HUES6 (cell line): ENCODE results near the gene GGTA1.
"Not testable (repeated sequence)": the region's sequence is repeated elsewhere in the genome, so short reads cannot be mapped to it uniquely, and the experiment has no call there.

Experiments used
- H3K27ac ChIP-seq: 2 replicates; pipeline ENCODE4 v1.7.0; 2013; ENCODE audit warnings: low read depth, mild to moderate bottlenecking, low read length, inconsistent platforms
- H3K27me3 ChIP-seq: 2 replicates; pipeline ENCODE4 v1.6.1; 2013; ENCODE audit warnings: low read length; ENCODE audit not compliant: control insufficient read depth, insufficient read depth
- H3K36me3 ChIP-seq: 2 replicates; pipeline ENCODE4 v1.6.1; 2013; ENCODE audit warnings: low read length; ENCODE audit not compliant: control insufficient read depth, insufficient read depth
- H3K4me1 ChIP-seq: 2 replicates; pipeline ENCODE4 v1.6.1; 2013; ENCODE audit warnings: low read length; ENCODE audit not compliant: control insufficient read depth, insufficient read depth
- H3K4me3 ChIP-seq: 2 replicates; pipeline ENCODE4 v1.5.1; 2013; ENCODE audit warnings: low read depth, low read length
- H3K9ac ChIP-seq: one replicate; pipeline ENCODE4 v1.6.1; 2013; ENCODE audit warnings: mild to moderate bottlenecking, low read length
- H3K9me3 ChIP-seq: 2 replicates; pipeline ENCODE4 v1.6.1; 2013; ENCODE audit warnings: low read depth, low read length; ENCODE audit not compliant: control insufficient read depth, insufficient read depth

The GGTA1 gene

GRCh38 chr9:121458449-121458848, 41.2 kb downstream of the GGTA1 start:
- H3K27ac ChIP-seq, H3K27me3 ChIP-seq, H3K9ac ChIP-seq, H3K36me3 ChIP-seq, H3K4me3 ChIP-seq, H3K9me3 ChIP-seq, H3K4me1 ChIP-seq: not testable (repeated sequence)

DNA sequence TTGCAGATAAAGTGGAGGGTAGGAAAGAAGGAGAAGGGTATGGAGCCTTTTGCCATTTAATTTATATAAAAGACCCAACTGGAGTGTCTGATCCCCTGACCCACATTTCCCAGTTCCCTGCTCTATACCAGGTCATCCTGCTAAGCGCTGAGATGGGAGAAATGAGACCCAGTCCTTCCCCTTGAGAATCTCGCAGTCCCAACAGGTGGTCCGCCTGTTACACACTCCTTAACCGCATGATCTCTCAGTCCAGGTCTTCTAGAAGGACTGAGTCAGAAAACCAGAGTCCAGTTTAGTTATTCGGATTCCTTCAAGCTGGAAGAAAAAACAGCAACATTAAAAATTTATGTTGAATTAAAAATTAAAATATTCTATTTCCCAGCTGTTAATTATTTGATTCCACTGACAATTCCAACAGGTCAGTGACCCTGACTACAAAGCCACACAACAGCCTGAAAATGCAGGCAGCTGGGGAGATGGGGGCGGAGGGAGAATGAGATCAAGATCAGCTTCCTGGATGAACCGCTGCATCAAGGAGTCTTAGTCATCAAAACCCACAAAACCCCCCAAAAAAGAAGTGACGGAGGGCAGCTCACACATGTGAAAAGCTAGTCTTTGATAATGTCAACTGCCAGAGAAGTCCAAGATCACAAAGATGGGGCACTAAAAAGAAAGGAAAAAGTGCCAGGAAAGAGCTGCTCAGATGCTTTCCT, 44.0 kb downstream of the GGTA1 start:
- Histone ChIP-seq H3K4me1 (peaks cover 10% of the 10 kb centered on the region), H3K27ac (no peak overlapping the region), H3K9me3 (no peaks in the 10 kb centered on the region), H3K4me3 (no peak overlapping the region), H3K36me3 (no peaks in the 10 kb centered on the region), H3K9ac (no peak overlapping the region), H3K27me3 (no peaks in the 10 kb centered on the region)

DNA sequence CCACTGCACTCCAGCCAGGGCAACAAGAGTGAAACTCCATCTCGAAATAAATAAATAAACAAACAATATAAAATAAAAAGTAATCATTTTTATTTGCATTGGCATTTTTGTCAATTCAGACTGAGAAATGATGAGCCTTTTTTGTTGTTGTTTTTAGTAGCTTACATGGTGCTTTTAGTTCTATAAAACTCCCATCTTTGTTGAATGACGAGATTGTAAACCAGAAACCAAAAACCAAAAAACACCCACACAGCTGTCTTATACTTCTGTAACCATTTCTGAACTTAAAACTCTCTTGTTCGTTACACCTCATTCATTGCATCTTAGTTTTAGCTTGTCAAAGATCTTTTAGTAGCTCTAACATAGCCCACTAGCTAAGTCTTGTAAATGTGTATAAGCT, 44.7 kb downstream of the GGTA1 start:
- no peak overlapping the region for H3K27ac ChIP-seq
- H3K4me3 ChIP-seq: no peak overlapping the region
- H3K9me3 ChIP-seq: no peaks in the 10 kb centered on the region
- peaks cover 10% of the 10 kb centered on the region for H3K4me1 ChIP-seq
- H3K36me3 ChIP-seq: no peaks in the 10 kb centered on the region
- H3K9ac ChIP-seq: no peak overlapping the region
- no peaks in the 10 kb centered on the region for H3K27me3 ChIP-seq

DNA sequence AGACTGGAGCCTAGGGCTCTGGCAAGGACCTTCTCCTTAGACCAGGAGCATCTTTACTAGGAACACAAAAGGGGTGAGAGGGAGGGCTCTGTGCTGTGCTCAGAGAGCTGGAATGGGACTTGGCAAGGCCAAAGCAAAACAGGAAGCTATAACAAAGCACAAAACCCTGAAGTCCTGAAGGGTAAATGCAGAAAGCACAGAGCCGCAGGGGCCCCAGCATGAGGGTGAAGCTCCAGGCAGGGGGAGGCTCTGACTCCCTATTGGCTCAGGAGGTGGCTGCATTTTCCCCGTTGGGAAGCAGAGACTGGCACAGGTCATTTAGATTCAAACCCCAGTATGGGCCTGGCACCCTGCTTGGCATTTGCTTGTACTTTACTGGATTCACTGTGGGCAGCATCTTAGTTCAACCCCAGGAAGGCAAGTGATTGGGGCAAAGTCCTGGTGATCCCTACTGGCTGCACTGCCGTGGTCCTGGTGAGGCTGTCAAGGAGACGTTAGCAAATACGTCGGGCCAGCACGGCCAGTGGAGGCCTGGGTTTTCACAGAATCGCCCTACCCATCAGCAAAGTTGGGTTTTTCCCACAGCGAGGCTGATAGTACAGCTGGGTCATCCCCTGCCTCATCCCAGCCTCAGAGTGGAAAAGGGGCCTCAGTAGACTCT, 46.3 kb downstream of the GGTA1 start:
- Histone ChIP-seq H3K4me3 (no peak overlapping the region), H3K9me3 (no peaks in the 10 kb centered on the region), H3K27me3 (no peaks in the 10 kb centered on the region), H3K27ac (no peak overlapping the region), H3K9ac (no peak overlapping the region), H3K36me3 (no peaks in the 10 kb centered on the region), H3K4me1 (peaks cover 10% of the 10 kb centered on the region)

DNA sequence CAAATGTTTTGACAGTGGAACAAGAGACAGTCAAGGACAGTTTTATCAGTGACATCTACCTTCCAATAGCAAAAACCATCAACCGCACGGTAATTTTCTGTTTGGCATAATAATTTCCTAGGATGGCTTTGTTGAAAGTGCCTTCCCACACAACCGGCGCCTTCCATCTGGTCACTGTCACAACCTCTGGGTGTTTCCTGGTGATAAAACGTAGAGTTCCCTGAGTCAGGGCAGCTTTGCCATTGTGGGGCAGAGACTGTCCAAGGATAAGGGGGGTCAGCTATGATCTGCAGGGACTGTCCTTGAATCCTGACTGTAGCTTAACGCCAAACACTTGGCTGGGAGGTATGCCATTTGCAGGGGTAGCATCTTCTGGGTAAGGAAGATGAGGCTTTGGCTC, 47.6 kb downstream of the GGTA1 start:
- Histone ChIP-seq H3K9me3 (no peaks in the 10 kb centered on the region), H3K4me3 (no peak overlapping the region), H3K36me3 (no peaks in the 10 kb centered on the region), H3K27ac (no peak overlapping the region), H3K9ac (no peak overlapping the region), H3K27me3 (no peaks in the 10 kb centered on the region), H3K4me1 (peaks cover 10% of the 10 kb centered on the region)

GRCh38 chr9:121451586-121451985, 48.1 kb downstream of the GGTA1 start:
- H3K9me3 ChIP-seq: no peaks in the 10 kb centered on the region
- no peak overlapping the region for H3K4me3 ChIP-seq
- peaks cover 10% of the 10 kb centered on the region for H3K4me1 ChIP-seq
- H3K27me3 ChIP-seq: no peaks in the 10 kb centered on the region
- H3K27ac ChIP-seq: no peak overlapping the region
- H3K36me3 ChIP-seq: no peaks in the 10 kb centered on the region
- no peak overlapping the region for H3K9ac ChIP-seq

DNA sequence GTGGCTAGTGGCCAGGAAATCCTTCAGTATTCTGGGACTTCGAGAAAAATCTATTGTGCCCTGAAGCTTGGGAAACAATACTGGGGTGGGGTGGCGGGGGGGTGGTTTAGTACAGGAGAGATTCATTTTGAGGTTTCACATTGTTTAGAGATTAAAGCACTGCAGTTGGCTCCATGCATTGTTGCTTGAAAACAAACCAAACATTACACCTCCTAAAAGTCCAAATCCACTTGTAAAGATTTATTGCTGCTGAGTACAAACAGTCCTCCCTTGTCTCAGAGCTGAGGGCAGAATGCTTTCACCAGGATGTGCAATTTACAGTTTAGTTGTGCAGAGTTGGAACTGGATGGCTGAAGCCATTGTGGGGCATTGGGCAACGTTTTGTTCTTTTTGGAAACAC, 49.4 kb downstream of the GGTA1 start:
- peaks cover 10% of the 10 kb centered on the region for H3K4me1 ChIP-seq
- no peaks in the 10 kb centered on the region for H3K9me3 ChIP-seq

GRCh38 chr9:121449786-121450185, 49.9 kb downstream of the GGTA1 start:
- Histone ChIP-seq H3K4me3 (no peak overlapping the region), H3K27ac (no peak overlapping the region), H3K4me1 (peaks cover 10% of the 10 kb centered on the region), H3K27me3 (no peaks in the 10 kb centered on the region), H3K36me3 (no peaks in the 10 kb centered on the region), H3K9me3 (no peaks in the 10 kb centered on the region), H3K9ac (no peak overlapping the region)

More for the DNA sequence above, 49.4 kb downstream of the GGTA1 start:
- Histone ChIP-seq H3K36me3 (no peaks in the 10 kb centered on the region), H3K27me3 (no peaks in the 10 kb centered on the region), H3K27ac (no peak overlapping the region), H3K4me3 (no peak overlapping the region), H3K9ac (no peak overlapping the region)

- H3K9ac ChIP-seq: no peak overlapping the region
- no peaks in the 10 kb centered on the region for H3K9me3 ChIP-seq
- no peak overlapping the region for H3K27ac ChIP-seq
- H3K4me1 ChIP-seq: no peaks in the 10 kb centered on the region
- H3K4me3 ChIP-seq: no peak overlapping the region
- no peaks in the 10 kb centered on the region for H3K27me3 ChIP-seq
- no peaks in the 10 kb centered on the region for H3K36me3 ChIP-seq
Observed at GRCh38 chr9:121447321-121447834, 52.3 kb downstream of the GGTA1 start.

DNA sequence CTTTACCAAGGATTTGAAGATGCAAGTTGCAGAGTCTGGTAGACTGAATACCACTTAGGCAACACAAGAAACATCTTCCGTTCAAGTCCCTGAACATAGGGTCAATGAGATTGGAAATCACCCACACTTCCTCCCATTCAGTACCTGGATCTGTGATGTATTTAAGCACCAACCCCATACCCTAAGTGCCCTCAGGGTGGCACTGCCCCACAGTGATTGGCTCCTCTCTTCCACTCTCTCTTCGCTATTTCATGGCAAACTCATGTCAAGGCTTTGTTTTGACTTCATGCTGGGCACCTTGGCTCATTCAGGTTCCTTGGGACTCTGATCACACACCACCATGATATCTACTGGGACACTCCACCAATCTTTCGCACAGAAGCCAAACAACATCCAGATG, 53.7 kb downstream of the GGTA1 start:
- Histone ChIP-seq H3K4me3 (no peak overlapping the region), H3K9ac (no peak overlapping the region), H3K27ac (no peak overlapping the region), H3K4me1 (no peaks in the 10 kb centered on the region), H3K27me3 (no peaks in the 10 kb centered on the region; the same call in 1 of the 2 replicates), H3K9me3 (no peaks in the 10 kb centered on the region), H3K36me3 (no peaks in the 10 kb centered on the region)

- Histone ChIP-seq H3K4me3 (no peak overlapping the region), H3K9me3 (no peaks in the 10 kb centered on the region), H3K4me1 (no peaks in the 10 kb centered on the region), H3K27ac (no peak overlapping the region), H3K36me3 (no peaks in the 10 kb centered on the region), H3K27me3 (no peaks in the 10 kb centered on the region; the same call in 1 of the 2 replicates), H3K9ac (no peak overlapping the region)
Observed at GRCh38 chr9:121443981-121444380, 55.7 kb downstream of the GGTA1 start.
